GM18499 (cell line): Measurements from ENCODE around the gene PHF23.
A peak's percentile ranks its signal among the peaks of the same experiment; 100 is the strongest.

Experiments used
- ATAC-seq: cut with Tn5 transposase; IDR thresholded peaks from one replicate; pipeline ENCODE4 v1.9.1; 2021; ENCODE audit warnings: moderate number of reproducible peaks; ENCODE audit not compliant: insufficient read depth, unreplicated experiment

PHF23 gene

DNA sequence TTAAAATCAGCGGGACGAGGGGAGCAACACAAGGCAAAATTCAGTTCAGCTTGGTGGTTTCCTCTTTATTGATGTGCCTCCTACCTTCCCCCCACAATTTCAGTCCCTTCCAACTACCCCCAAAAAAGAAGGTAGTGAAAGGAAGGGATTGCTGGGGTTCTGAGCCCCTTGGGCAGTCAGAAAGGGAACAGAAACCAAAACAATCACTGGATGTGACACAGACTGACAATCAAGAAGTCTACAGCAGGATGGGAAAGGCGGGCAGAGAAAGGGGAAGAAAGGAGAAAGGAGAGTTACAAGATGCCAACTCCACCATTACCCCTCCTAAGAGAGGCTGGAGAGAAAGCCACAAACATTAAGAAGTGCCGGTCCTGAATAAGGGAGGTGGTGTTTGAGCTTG, 1.1 kb upstream of the PHF23 start:
- no peak for ATAC-seq

DNA sequence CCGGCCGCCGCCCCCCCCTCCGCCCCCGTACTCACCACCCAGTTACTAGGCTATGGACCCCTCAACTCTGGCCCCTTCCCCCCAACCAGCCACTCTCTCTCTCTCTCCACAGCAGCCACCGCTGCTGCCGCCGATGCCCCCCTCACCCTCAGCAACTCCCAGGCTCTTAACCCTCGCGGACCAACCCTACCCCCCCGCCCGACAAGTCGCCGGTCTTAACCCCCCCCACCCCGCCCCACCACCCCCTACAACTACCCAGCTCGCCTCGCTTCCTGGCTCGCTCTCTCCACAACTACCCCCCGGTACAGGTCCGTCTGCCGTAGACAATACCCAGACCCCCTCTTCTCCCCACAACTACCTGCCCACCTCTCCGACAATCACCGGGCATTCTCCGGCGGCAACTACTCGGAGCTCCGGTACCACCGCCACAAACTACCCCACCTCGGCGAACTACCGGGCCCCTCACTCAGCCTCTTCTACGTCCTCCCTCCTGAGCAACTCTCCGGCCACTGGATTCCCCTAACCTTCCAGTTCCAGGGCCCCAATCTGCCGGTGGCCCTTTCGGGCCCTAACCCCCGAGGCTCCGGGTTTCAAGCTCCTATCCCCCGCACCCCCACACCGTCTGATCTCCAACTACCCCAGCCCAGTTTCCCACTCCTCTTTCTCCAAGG, 702 bp downstream of the PHF23 start:
- no peak for ATAC-seq

DNA sequence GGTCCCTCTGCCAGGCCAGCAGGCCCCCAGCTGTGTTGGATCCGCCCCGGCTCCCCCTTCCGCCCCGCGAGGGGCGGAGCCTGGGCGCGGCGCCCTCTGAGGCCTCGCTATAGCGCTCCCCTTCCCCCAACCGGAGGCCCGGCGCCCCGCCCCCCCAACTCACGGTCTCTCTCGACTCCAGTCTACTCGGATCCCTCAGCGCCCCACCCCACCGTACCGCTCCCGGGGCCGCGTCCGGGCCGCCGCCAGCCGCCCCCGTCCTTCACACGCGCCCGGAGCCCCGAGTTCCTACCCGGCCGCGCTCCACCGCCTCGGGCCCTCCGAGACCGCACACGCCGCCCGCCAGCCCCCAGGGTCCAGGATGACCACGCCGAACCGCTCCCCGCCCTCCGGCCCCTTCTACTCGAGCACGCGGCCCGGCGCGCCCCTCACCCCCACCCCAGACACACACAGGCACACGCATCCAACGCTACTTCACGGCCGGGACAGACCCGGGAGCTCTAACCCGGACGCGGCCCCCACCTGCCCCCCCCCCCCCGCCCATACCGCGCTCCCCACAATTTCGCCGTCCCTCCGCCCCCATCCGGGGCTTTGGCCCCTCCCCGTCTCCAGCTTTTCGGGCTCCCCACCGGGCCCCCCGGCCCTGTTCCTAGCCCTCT, 1.4 kb downstream of the PHF23 start:
- ATAC-seq = no peak

DNA sequence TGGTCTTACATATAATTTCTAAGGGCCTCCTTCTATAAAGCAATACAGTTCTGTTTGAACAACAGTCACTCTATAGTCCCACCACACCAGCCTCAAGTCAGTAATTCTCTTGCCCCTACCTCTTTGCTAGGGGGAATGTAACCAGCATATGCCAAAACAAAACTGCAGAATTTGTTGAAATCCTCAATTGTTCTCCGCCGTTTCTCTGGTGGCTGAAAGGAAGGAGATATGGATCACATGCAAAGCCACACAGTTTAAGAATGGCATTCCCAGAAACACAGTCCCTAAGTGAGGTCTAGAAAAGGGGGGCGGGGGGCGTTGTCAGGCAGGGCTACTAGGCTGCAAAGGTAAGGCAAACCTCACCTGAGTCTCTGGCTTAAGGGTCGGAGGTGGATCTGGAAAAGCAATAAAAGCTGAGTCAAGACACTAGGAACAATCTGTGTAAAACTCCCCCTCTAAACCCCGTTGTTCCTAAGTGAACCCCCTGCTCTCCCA, 1.9 kb downstream of the PHF23 start:
- ATAC-seq = no peak

DNA sequence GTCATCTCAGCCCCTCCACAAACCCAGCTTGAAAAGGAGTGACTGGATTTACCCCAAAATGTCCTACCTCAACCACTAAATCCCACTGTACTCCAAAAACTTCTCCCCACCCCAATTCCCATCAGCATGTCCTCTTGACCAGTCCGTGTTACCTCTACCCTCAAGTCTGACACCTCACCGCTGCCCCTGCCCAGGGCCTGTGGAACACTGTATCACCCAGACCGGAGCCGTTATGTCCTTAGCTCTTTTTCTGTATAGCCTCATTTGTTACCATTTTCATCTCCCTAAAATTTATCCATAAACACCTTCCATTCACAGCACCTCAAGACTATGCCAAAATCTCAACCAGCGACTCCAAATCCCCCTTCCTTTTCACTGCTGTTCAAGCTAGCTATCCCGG, 2.4 kb downstream of the PHF23 start:
- no peak for ATAC-seq

DNA sequence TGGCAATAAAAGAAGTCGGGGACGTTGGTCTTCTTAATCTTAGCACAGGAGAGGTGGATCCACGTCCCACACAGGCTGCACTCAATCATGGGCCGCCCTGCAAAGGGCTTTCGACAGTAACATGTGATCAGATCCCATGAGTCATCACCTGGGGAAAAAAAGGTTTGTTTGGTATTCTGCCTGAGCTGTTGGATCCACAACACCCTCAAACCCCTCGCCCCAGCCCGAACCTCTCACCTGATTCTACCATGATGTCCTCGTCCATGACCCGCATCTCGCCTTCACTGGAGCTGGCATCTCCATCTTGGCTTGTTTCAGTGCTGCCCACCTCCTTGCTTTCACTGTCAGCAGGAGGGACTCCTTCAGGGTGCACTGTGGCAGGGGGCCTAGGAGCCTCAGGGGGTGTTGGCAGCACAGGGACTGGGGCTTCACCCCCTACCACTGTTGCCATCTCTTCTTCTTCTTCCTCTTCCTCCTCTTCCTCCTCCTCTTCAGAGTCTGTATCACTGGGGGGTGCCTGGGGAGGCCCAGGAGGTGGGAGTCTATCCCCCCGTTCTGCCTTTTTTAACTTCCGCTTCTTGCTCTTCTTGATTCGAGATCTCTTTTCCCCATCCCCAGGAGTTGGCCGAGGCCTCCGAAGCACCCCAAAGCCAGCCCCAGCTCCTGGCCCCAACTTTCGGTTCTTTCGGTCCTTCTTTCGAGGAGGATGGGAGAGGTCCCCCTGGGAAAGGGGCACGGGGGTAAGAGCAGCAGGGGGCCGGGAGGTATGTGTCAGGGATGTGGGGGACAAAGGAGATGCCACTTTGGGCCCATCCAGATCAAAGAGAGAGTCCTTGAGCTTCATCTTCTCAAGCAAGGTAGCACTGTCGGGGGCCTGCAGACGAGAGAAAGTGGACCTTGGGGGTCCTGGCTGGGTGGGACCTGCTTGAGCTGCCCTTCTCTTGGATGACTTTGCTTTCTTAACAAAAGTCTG, 3.3 kb downstream of the PHF23 start:
- ATAC-seq = no peak

DNA sequence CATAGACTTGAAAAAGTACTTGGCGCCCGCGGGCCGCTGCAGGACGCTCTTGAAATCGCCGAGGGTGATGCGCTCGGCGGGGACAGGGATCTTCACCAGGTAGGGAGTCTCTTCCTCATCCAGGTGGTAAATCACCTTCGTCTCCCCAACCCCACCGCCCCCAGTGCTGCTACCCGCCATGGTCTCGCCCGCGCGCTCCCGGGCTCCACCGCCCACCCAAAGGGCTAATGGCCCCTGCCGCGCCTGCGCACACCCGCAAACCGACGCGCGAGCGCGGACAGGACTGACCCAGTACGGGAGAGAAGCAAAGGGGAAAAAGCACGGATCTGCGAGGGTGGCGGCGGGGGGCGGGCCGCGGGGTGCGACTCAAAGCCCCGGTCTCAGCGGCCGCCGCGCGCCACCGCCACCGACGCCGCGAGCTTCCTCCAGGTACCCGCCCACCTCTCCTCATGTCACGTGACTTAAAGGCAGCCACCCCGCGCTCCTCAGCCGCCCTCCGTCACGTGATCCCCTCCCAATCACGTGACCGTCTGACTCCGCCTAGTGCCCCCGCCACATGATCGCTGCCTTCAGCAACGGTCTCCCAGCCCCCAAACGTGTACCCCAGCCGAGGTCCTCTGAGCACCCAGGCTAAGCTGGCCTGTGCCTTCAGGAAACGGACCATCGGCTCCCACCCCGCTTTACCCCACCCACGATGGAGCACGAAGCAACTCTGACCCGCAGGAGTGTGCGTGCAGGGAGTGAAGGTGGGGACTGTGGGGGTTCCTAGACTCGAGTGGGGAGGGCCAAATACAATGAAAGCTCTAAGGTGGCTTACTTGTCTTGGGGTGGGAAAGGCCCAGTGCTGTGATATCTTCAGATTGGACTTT, 4.9 kb downstream of the PHF23 start, which contains the start of gene DVL2:
Gene DVL2 (minus strand): TSS at position 435 of the 869 bp plus-strand sequence. CDS start 255 bp downstream, at position 180.
- ATAC-seq = peak; percentile 38

DNA sequence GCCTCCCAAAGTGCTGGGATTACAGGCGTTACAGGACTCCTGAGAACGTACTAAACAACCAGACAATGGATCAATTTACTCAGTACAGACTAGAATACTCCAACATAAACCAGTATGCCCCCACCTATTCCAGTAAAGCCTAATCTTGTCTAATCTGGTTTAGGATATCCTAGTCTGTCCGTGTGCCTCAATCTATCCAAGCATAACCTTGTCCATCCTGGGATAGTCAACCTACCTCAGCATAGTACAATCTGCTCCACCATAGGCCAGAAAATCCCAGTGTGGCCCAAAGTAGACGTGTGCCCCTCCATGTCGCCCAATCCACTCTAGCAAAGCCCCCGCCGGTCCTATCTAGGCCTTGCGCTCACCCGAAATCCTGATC, 5.6 kb downstream of the PHF23 start:
- no peak for ATAC-seq

DNA sequence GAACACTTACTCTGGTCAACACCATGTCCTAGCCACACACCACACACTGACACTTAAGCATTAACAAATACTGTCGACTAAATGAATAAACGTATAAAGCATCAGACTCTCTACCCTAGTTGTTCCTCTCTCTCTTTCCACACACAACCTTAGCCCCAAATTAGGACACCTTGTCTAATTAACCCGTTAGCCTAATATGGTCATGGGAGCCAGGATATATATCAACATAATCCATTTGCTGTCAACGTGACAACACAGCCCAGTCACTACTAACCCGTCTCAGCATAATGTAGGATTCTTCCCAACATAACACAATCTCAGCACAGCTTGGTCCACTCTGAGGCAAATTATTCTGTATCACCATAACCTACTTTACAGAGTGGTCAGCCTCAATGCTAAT, 7.1 kb downstream of the PHF23 start:
- ATAC-seq = no peak

DNA sequence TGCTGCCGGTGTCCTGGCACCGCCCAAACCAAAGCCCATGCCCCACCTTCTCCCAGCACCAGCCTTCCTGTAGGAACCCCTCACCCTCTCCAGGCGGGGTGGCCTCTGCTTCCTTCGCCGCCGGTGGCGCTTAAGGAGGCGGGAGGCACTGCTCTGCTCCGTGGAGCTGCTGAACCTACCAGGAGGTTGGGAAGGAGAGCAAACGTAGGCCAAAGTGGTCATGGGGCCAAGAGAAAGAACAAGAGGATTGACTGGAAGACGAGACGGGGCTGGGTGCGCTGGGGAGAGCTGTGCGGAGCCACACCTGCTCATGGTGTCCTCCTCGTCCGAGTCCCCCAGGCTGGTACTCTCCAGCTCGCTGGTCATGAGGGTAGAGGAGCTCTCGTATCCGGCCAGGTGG, 9.8 kb downstream of the PHF23 start:
- ATAC-seq = no peak

DNA sequence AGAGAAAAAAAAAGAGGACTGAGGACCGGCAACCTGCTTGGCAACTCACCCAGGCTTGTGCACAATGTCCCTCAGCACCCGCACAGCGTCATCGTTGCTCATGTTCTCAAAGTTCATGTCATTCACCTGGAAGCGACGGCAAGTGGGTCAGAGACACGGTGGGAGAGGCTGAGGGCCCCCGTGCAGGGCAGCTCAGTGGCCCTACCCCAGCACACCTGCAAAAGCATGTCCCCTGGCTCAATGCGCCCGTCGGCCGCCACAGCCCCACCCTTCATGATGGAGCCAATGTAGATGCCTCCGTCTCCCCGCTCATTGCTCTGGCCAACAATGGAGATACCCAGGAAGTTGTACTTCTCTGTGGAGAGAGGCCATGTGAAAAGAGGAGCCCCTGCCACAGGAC, 10.3 kb downstream of the PHF23 start:
- no peak for ATAC-seq

DNA sequence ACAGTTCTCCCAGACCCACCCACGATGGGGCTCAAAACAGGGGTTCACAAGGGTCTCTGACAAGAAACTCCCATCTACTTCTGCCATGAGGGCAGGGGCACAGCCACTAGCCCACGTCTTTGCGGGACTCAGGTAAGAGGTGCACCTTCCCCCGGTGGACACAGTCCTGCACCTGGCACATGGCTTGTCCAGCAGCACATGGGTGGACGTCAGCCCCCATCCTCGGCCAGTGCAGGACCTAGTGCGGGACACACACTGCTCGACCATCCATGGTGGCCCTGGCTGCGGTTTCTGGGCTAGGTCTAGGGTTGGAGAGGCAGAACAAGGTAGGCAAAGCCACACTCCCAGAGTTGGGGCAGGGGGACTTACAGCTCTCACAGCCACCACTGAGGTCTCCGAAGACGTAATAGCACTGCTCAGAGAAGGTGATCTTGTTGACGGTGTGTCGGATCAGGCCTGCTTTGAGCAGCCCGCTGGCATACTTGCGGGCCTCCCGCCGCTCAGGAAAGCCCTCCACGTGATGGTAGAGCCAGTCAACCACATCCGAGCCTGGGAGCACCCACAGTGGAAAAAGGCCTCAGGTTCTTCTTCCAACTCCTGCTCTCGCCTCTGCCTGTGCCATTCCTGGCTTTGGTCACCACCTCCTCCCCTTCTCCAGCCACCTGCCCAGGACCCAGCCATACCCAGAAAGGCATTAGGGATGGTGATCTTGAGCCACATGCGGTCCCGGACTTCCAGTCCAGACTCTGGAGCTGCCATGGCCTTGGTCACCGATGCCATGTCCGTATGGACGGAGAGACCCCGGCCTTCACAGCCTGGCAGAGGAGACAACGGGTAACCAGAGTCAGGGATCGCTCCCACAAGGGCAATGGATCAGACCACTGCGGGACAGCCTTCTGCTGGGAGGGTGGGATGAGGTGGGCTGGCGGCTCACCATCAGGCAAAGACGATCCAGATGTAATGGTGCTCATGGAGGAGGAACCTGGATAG, 12.2 kb downstream of the PHF23 start:
- no peak for ATAC-seq

DNA sequence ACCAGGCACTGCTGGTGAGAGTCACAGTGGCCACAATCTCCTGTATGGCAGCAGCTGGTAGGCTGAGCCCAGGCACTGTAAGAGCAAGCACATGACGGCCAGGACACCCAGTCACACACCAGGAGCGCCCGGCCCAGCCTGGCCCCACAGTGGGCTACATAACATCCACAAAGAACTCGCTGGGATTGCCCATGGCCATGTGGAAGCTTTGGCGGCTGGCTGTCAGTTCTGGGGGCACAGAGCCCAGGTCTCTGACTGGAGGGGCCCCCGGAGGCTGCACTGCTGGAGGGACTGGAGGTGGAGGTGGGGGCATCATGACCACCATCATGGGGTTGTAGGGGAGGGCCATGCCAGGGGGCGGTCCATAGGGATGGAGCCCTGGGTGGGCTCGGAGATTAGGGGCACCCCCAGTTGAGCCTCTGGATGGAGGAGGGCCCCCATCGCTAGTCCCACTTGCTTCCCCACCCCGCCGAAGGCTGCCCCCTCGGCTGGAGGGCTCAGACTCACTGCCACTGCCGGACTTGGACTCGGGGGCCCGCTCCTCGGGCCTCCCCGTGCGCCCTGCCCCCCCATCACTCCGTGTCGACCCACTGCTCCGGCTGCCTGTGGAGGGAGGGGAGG, 13.4 kb downstream of the PHF23 start:
- ATAC-seq = no peak

DNA sequence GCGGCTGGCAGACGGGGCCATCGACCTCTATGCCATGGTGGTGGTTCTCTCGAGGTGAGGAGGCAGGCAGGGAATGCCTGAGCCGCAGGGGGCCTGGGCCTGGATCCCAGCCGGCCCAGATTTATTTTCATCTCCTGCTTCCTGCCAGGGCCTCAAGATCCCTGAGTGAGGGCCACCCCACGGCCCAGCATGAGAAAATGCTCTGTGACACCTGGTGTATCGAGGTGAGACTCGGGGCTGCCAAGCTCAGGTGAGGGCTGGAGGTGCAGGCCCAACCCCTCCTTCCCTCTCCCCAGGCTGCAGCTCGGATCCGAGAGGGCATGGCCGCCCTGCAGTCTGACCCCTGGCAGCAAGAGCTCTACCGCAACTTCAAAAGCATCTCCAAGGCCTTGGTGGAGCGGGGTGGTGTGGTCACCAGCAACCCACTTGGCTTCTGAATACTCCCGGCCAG, 14.6 kb downstream of the PHF23 start:
- ATAC-seq = no peak

DNA sequence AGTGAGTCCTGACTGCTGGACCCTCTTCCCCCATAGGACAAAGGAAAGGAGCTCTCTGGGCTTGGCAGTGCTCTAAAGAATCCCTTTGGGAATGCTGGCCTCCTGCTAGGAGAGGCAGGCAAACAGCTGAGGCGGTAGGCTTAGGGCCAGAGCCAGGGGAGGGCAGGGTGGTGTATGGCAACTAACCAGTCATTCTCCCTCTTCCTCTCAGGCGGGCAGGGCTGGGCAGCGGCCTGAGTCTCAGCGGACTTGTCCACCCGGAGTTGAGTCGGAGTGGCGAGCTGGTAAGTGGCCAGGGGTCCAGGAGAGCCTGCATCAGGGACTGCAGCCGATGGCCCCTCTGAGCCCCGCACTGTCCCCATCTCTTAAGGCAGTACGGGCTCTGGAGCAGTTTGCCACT, 15.1 kb downstream of the PHF23 start:
- no peak for ATAC-seq

DNA sequence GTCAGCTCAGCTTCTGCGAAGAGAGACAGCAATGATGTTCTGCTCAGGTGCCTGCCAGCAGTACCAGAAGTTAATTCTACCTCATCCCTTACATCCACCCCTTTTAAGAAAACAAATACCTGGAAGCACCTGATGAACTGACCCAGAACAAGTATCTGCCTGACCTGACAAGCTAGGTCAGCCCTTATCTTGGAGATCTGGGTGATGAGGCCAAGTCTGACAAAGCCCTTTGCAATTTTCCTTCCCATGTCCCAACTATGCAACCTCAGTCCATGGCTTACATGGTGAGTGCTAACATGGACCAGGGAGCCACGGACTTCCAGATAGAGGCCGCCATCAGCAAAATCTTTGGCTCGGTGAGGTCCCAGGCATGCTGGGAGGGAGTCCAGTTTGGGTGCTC, 15.9 kb downstream of the PHF23 start:
- ATAC-seq = no peak

DNA sequence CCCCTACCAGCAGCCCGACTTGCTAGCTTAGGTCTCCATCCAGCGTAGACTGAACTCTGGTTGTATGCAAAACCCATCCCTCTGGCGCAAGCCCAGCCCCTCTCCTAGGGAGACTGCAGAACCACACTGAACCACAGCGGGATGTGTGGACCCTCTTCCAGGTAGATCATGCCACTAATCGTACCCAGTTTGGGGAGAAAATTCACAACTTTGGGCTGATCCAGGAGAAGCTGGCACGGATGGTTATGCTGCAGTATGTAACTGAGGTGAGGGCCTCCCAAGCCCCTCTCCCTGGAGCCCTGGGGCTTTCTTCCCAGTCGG, 16.3 kb downstream of the PHF23 start:
- ATAC-seq = no peak
